HepG2 (cell line): ENCODE data around the gene CTSA. TPM values are rescaled to one million over a fixed set of nuclear protein-coding genes. Genes with fewer than 3 reads are reported as not detected.

Experiments
- HDAC1 ChIP-seq: sonication (generic); formaldehyde crosslinking; IDR thresholded peaks from 2 replicates; pipeline ENCODE4 v1.5.1; 2020; ENCODE audit warnings: mild to moderate bottlenecking, missing genetic modification reagents
- HNRNPL ChIP-seq: fragments of 200-400 bp; formaldehyde crosslinking; IDR thresholded peaks from 2 replicates; pipeline ENCODE4 v1.6.1; 2017; ENCODE audit warnings: mild to moderate bottlenecking, low read depth, low read length
- IKZF4 ChIP-seq: sonication (generic); formaldehyde crosslinking; IDR thresholded peaks from 2 replicates; pipeline ENCODE4 v1.5.1; 2020; ENCODE audit warnings: borderline replicate concordance, mild to moderate bottlenecking, low read depth, missing genetic modification reagents; ENCODE audit errors: not compliant biosample characterization
- JUNB ChIP-seq: sonication (generic); formaldehyde crosslinking; IDR thresholded peaks from 2 replicates; pipeline ENCODE4 v1.8.0; 2022; ENCODE audit warnings: missing genetic modification reagents, mild to moderate bottlenecking, borderline replicate concordance
- KAT8 ChIP-seq: IDR thresholded peaks from 2 replicates; pipeline ENCODE4 v1.6.1; 2016; ENCODE audit warnings: missing genetic modification reagents, missing compliant biosample characterization
- MAF1 ChIP-seq: sonication (generic); formaldehyde crosslinking; IDR thresholded peaks from 2 replicates; pipeline ENCODE4 v1.5.0; 2020; ENCODE audit warnings: missing genetic modification reagents, borderline replicate concordance
- MLLT10 ChIP-seq: sonication (generic); formaldehyde crosslinking; IDR thresholded peaks from 2 replicates; pipeline ENCODE4 v1.4.0; 2020; ENCODE audit warnings: missing genetic modification reagents
- ZNF260 ChIP-seq: sonication (generic); formaldehyde crosslinking; IDR thresholded peaks from 2 replicates; pipeline ENCODE4 v1.4.0; 2020; ENCODE audit warnings: missing genetic modification reagents, low read depth, mild to moderate bottlenecking, borderline replicate concordance
- polyA plus RNA-seq, 8 experiments: library from polyadenylated mRNA; depleted of rRNA in 3 of 8; stranded (reverse) in 7 of 8; unstranded in 1 of 8; fragments of >200 nt; fragmentation: Illumina TruSeq in 4 of 8; extraction: Trizol in 4 of 8; gene quantifications; 2 replicates each; pipeline versions ENCODE4 v1.2.1 to v1.2.3, GENCODE V29; 2011 to 2016; ENCODE audit warnings: low read depth in 4 of 8, missing spikeins in 1 of 8, mixed read lengths in 1 of 8; ENCODE audit not compliant: insufficient read depth in 1 of 8
- total RNA-seq, 5 experiments: library from RNA; depleted of rRNA; stranded (reverse); fragments of >200 nt; fragmentation: Illumina TruSeq; extraction: Trizol; gene quantifications; 2 replicates each; pipeline ENCODE4 v1.2.3, GENCODE V29; 2016; ENCODE audit warnings: low read depth in 1 of 5
- TF ChIP-seq, protein P1 (sequence below), 2 experiments: sonication (generic) in 1 of 2; formaldehyde crosslinking in 1 of 2; IDR thresholded peaks; 2 replicates each; pipeline versions ENCODE4 v1.6.1 to v1.9.0; 2014 to 2022; ENCODE audit warnings: antibody characterized with exemption in 1 of 2, borderline replicate concordance in 1 of 2, inconsistent platforms in 1 of 2, low read depth in 1 of 2, missing genetic modification reagents in 1 of 2
- TF ChIP-seq, protein P2 (sequence below): sonication (generic); formaldehyde crosslinking; IDR thresholded peaks from 2 replicates; pipeline ENCODE4 v1.4.0; 2020; ENCODE audit warnings: mild to moderate bottlenecking, missing genetic modification reagents
- TF ChIP-seq, protein P3 (sequence below): sonication (generic); formaldehyde crosslinking; IDR thresholded peaks from 2 replicates; pipeline ENCODE4 v1.8.1; 2023; ENCODE audit warnings: mild to moderate bottlenecking, inconsistent platforms, moderate library complexity, missing genetic modification reagents, borderline replicate concordance

CTSA gene
- total and polyA plus RNA-seq, 2 of the 13 experiments (the other 11 are each of a cell fraction or from before 2014, with no cell fraction given), result 202 to 231 TPM

DNA sequence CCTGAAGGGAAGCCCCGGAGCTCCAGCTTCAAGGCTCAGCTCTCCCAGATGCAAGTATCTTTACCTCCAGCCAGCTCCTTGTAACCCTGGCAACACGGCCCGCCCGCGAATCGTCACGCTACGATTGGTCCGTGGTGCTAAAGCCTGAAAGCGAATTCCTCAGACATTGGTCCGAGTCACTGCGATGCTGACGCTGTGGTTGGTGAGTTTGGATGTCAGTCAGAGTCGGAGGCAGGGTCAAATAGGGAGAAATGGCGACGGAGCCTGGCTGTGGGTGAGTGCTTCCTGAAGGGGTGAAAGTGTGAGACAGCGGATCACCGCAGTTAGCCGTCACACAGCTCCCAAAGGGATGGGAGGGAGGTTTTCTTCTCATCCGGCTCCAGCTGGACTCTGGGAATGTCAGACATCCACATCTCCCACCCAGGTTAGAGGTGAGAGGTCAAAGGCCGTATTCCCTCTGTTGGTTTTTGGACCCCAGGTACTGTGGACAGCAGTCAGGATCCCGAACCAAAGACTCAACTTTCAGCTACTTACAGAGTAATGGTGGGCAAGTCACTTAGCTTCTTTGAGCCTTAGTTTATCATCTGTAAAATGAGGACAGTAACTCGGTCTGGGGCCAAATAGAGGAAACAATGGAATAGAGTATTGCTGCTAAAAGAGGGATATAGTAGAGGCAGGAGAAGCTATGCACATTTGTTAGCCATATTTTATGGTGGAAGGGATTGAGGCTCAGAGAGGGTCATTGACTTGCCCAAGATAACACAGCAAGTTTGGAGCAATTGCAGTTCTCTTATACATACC, 9.9 kb upstream of the CTSA start, which contains the start of gene ZSWIM1 (continued):
- TF ChIP-seq, protein P1, sequence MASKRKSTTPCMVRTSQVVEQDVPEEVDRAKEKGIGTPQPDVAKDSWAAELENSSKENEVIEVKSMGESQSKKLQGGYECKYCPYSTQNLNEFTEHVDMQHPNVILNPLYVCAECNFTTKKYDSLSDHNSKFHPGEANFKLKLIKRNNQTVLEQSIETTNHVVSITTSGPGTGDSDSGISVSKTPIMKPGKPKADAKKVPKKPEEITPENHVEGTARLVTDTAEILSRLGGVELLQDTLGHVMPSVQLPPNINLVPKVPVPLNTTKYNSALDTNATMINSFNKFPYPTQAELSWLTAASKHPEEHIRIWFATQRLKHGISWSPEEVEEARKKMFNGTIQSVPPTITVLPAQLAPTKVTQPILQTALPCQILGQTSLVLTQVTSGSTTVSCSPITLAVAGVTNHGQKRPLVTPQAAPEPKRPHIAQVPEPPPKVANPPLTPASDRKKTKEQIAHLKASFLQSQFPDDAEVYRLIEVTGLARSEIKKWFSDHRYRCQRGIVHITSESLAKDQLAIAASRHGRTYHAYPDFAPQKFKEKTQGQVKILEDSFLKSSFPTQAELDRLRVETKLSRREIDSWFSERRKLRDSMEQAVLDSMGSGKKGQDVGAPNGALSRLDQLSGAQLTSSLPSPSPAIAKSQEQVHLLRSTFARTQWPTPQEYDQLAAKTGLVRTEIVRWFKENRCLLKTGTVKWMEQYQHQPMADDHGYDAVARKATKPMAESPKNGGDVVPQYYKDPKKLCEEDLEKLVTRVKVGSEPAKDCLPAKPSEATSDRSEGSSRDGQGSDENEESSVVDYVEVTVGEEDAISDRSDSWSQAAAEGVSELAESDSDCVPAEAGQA (IDR thresholded peaks at IDR 0.05; ENCODE audit: low read depth), result peak; percentile 43; the same call in 1 of the 2 replicates
- TF ChIP-seq, protein P1 (CRISPR knock-in tag; IDR thresholded peaks at IDR 0.05; ENCODE audit: borderline replicate concordance), result no peak
- TF ChIP-seq, protein P2, sequence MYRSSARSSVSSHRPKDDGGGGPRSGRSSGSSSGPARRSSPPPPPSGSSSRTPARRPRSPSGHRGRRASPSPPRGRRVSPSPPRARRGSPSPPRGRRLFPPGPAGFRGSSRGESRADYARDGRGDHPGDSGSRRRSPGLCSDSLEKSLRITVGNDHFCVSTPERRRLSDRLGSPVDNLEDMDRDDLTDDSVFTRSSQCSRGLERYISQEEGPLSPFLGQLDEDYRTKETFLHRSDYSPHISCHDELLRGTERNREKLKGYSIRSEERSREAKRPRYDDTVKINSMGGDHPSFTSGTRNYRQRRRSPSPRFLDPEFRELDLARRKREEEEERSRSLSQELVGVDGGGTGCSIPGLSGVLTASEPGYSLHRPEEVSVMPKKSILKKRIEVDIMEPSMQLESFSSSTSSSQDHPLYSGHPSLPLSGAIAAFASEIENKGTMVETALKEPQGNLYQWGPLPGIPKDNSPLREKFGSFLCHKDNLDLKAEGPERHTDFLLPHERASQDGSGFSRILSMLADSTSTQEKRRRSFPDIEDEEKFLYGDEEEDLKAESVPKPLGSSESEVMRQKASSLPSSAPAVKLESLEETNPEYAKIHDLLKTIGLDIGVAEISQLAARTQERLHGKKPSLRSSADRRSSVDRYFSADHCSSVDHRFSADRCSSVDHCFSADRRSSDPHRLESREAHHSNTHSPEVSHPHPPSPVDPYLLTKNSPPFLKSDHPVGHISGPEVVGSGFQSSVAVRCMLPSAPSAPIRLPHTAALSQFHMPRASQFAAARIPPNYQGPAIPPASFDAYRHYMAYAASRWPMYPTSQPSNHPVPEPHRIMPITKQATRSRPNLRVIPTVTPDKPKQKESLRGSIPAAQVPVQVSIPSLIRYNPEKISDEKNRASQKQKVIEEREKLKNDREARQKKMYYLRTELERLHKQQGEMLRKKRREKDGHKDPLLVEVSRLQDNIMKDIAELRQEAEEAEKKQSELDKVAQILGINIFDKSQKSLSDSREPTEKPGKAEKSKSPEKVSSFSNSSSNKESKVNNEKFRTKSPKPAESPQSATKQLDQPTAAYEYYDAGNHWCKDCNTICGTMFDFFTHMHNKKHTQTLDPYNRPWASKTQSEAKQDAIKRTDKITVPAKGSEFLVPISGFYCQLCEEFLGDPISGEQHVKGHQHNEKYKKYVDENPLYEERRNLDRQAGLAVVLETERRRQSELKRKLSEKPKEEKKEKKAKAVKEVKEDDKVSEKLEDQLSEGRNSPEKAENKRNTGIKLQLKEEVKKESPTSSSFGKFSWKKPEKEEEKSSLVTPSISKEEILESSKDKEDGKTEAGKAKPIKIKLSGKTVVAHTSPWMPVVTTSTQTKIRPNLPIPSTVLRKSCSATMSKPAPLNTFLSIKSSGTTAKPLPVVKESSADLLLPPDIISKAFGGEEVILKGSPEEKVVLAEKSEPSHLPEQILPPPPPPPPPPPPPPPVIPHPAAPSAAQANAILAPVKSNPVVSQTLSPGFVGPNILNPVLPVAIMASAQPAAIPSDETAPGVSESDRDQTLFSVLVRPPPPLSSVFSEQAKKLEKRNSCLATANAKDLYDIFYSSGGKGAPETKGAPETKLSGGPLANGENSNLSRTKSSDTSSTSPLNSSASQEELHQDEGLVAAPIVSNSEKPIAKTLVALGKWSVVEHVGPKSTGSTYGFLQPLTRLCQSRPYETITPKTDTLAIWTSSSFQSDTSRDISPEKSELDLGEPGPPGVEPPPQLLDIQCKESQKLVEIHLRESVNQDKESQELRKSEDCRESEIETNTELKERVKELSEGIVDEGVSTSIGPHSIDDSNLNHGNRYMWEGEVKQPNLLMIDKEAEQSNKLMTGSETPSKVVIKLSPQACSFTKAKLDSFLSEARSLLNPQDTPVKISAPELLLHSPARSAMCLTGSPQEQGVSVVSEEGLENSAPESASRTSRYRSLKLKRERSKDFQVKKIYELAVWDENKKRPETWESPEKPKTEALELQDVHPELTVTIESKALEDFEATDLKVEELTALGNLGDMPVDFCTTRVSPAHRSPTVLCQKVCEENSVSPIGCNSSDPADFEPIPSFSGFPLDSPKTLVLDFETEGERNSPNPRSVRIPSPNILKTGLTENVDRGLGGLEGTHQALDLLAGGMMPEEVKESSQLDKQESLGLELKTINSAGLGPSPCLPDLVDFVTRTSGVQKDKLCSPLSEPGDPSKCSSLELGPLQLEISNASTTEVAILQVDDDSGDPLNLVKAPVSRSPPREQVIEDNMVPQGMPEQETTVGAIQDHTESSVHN (CRISPR knock-in tag), result 0 out of 2 replicates have a peak, but pooled peaks have one; percentile 69
- TF ChIP-seq HDAC1 (peak; percentile 59; the same call in 1 of the 2 replicates), KAT8 (CRISPR knock-in tag) (peak; percentile 94), JUNB (no peak), MAF1 (CRISPR knock-in tag) (no peak; the same call in 1 of the 2 replicates), IKZF4 (peak; percentile 61), MLLT10 (no peak), ZNF260 (CRISPR knock-in tag) (no peak), HNRNPL (0 out of 2 replicates have a peak, but pooled peaks have one; percentile 28)
- TF ChIP-seq, protein P3, sequence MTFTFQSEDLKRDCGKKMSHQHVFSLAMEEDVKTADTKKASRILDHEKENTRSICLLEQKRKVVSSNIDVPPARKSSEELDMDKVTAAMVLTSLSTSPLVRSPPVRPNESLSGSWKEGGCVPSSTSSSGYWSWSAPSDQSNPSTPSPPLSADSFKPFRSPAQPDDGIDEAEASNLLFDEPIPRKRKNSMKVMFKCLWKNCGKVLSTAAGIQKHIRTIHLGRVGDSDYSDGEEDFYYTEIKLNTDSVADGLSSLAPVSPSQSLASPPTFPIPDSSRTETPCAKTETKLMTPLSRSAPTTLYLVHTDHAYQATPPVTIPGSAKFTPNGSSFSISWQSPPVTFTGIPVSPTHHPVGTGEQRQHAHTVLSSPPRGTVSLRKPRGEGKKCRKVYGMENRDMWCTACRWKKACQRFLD (CRISPR knock-in tag), result peak; percentile 90
